Fibroblast of lung (primary cell): Measurements from ENCODE around the gene POLR1C. TPM values are rescaled to one million over a fixed set of nuclear protein-coding genes. Genes with fewer than 3 reads are reported as not detected.

ENCODE experiments used
- DNase-seq, 2 donors: peaks; one replicate each; pipeline versions ENCODE4 v3.0.0 to v3.0.0-alpha.2; 2010; ENCODE audit warnings: low read depth in 2 of 2
- H2AFZ ChIP-seq: 2 replicates; pipeline ENCODE4 v1.5.1; 2012; ENCODE audit warnings: low read length, control low read depth, inconsistent platforms
- H3K27ac ChIP-seq: 2 replicates; pipeline ENCODE4 v1.5.1; 2011; ENCODE audit warnings: low read length, control low read depth; ENCODE audit not compliant: insufficient read depth
- H3K27me3 ChIP-seq: 2 replicates; pipeline ENCODE4 v1.5.1; 2011; ENCODE audit warnings: mild to moderate bottlenecking, low read length; ENCODE audit not compliant: control insufficient read depth, insufficient read depth
- H3K36me3 ChIP-seq: 2 replicates; pipeline ENCODE4 v1.5.1; 2011; ENCODE audit warnings: low read length; ENCODE audit not compliant: control insufficient read depth, insufficient read depth
- H3K4me1 ChIP-seq: 2 replicates; pipeline ENCODE4 v1.5.1; 2011; ENCODE audit warnings: low read length; ENCODE audit not compliant: control insufficient read depth, insufficient read depth; ENCODE audit errors: extremely low read depth
- H3K4me2 ChIP-seq: 2 replicates; pipeline ENCODE4 v1.5.1; 2011; ENCODE audit warnings: low read length, control low read depth; ENCODE audit not compliant: insufficient read depth; ENCODE audit errors: extremely low read depth
- H3K4me3 ChIP-seq, 4 experiments: fragments of 200-600 bp in 1 of 4; sonication (generic) in 1 of 4; replicated peaks in 1 of 4; 2 replicates each; pipeline ENCODE4 v1.5.1; 2011 to 2016; ENCODE audit warnings: low read length in 4 of 4, low read depth in 3 of 4, mild to moderate bottlenecking in 3 of 4, control low read depth in 2 of 4, inconsistent platforms in 1 of 4, mixed read lengths in 1 of 4; ENCODE audit not compliant: insufficient read depth in 1 of 4; ENCODE audit errors: control extremely low read depth in 1 of 4
- H3K79me2 ChIP-seq: 2 replicates; pipeline ENCODE4 v1.5.1; 2012; ENCODE audit warnings: mild to moderate bottlenecking, low read length, inconsistent platforms; ENCODE audit not compliant: control insufficient read depth, insufficient read depth
- H3K9ac ChIP-seq: 2 replicates; pipeline ENCODE4 v1.5.1; 2011; ENCODE audit warnings: mild to moderate bottlenecking, low read length, control low read depth; ENCODE audit not compliant: insufficient read depth
- H3K9me3 ChIP-seq: 2 replicates; pipeline ENCODE4 v1.5.1; 2012; ENCODE audit warnings: low read depth, low read length; ENCODE audit not compliant: control insufficient read depth, insufficient read depth
- H4K20me1 ChIP-seq: 2 replicates; pipeline ENCODE4 v1.5.1; 2011; ENCODE audit warnings: low read length; ENCODE audit not compliant: control insufficient read depth, insufficient read depth; ENCODE audit errors: extremely low read depth
- CTCF ChIP-seq, 2 donors: IDR thresholded peaks in 1 of 2; conservative IDR thresholded peaks in 1 of 2; 1 replicate in 1 of 2; 2 replicates in 1 of 2; pipeline ENCODE4 v1.5.1; 2011 to 2012; ENCODE audit warnings: low read length in 2 of 2, control low read depth in 1 of 2, inconsistent platforms in 1 of 2, low read depth in 1 of 2, mild to moderate bottlenecking in 1 of 2
- EZH2 ChIP-seq: IDR thresholded peaks from 2 replicates; pipeline ENCODE4 v1.5.1; 2012; ENCODE audit warnings: low read length, control low read depth, mild to moderate bottlenecking; ENCODE audit errors: missing control alignments
- polyA plus RNA-seq, 2 donors: library from polyadenylated mRNA; depleted of rRNA in 1 of 2; stranded (reverse) in 1 of 2; unstranded in 1 of 2; fragments of >200 nt; gene quantifications; 2 replicates each; pipeline ENCODE4 v1.2.1, GENCODE V29; 2011 to 2012; ENCODE audit warnings: missing spikeins in 1 of 2
- total RNA-seq: library from RNA; depleted of rRNA; stranded (reverse); fragments of >200 nt; gene quantifications from 2 replicates; pipeline ENCODE4 v1.2.1, GENCODE V29; 2014

POLR1C gene
- total and polyA plus RNA-seq, 2 donors (not counting 1 experiment from before 2014, with no cell fraction given), result 27.4 to 39.7 TPM

GRCh38 chr6:43520097-43520496 is 3.2 kb downstream of the POLR1C start:
- Histone ChIP-seq H3K27me3 (no peaks in the 10 kb centered on the region), H3K9me3 (no peaks in the 10 kb centered on the region), H3K4me3 (no peak overlapping the region), H3K36me3 (peaks cover 43% of the 10 kb centered on the region), H4K20me1 (no peaks in the 10 kb centered on the region), H3K79me2 (peaks cover 42% of the 10 kb centered on the region), H3K27ac (no peak overlapping the region), H2AFZ (no peak overlapping the region), H3K4me1 (peaks cover 11% of the 10 kb centered on the region), H3K9ac (no peak overlapping the region), H3K4me2 (no peak overlapping the region)
- no peak for TF ChIP-seq CTCF (conservative IDR thresholded peaks at IDR 0.05 in 1 of 2, IDR thresholded peaks at IDR 0.05 in 1 of 2; ENCODE audit: low read depth in 1 of 2, low read length in 2 of 2)
- TF ChIP-seq EZH2, result no peak
- no peak for DNase-seq

GRCh38 chr6:43521836-43522235 is 4.9 kb downstream of the POLR1C start:
- Histone ChIP-seq H3K36me3 (peaks cover 42% of the 10 kb centered on the region), H3K9ac (no peak overlapping the region), H3K27me3 (no peaks in the 10 kb centered on the region), H3K9me3 (no peaks in the 10 kb centered on the region), H4K20me1 (no peaks in the 10 kb centered on the region), H3K4me1 (peaks cover 2% of the 10 kb centered on the region), H3K4me2 (no peak overlapping the region), H2AFZ (no peak overlapping the region), H3K4me3 (no peak overlapping the region), H3K27ac (no peak overlapping the region), H3K79me2 (peaks cover 26% of the 10 kb centered on the region)
- no peak for TF ChIP-seq EZH2
- no peak for TF ChIP-seq CTCF (conservative IDR thresholded peaks at IDR 0.05 in 1 of 2, IDR thresholded peaks at IDR 0.05 in 1 of 2; ENCODE audit: low read depth in 1 of 2, low read length in 2 of 2)
- DNase-seq, result no peak

- TF ChIP-seq CTCF (conservative IDR thresholded peaks at IDR 0.05 in 1 of 2, IDR thresholded peaks at IDR 0.05 in 1 of 2; ENCODE audit: low read depth in 1 of 2, low read length in 2 of 2) (no peak), EZH2 (no peak)
- no peaks in the 10 kb centered on the region for H3K9me3 ChIP-seq
- DNase-seq, result no peak
- no peak overlapping the region for H2AFZ ChIP-seq
- no peak overlapping the region for H3K4me2 ChIP-seq
- H3K36me3 ChIP-seq, result peaks cover 43% of the 10 kb centered on the region
- no peak overlapping the region for H3K9ac ChIP-seq
- peaks cover 18% of the 10 kb centered on the region for H3K79me2 ChIP-seq
- no peaks in the 10 kb centered on the region for H3K27me3 ChIP-seq
- H4K20me1 ChIP-seq, result no peaks in the 10 kb centered on the region
- H3K4me1 ChIP-seq, result peaks cover 2% of the 10 kb centered on the region
- no peak overlapping the region for H3K4me3 ChIP-seq
- no peak overlapping the region for H3K27ac ChIP-seq
Observed at GRCh38 chr6:43522547-43523261, 5.8 kb downstream of the POLR1C start.
